Measurements from ENCODE around the gene PMF1.

DNA sequence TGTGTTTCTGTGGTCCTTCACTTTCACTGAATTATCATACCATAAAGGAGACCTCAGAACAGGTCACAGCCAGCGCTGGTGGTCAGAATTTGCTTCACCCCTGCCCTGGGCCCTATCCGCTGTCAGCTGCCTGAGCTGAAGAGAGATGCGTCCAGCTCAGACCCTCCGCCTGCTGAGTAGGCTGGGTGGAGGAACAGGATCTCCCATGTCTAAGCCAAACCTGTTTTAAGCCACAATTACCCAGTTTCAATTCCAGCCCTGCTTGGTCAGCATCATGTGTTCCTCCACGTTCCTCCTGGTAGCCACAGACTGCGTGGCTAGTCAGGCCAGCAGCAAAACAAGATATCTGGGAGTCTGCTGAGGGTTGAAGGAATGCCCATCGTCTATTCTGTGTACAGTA is 15.7 kb downstream of the PMF1 start:
- TF ChIP-seq POLR2AphosphoS5 (IDR thresholded peaks at IDR 0.05; ENCODE audit: low read depth, low read length) (no peak), TAF1 (IDR thresholded peaks at IDR 0.05; ENCODE audit: borderline replicate concordance, insufficient read depth, low read length) (no peak), SIN3A (IDR thresholded peaks at IDR 0.05; ENCODE audit: borderline replicate concordance, insufficient read depth, low read length) (no peak), FOXP2 (optimal IDR thresholded peaks at IDR 0.05; ENCODE audit: borderline replicate concordance, extremely low read depth, extremely low read length, insufficient read depth) (no peak)
- TF ChIP-seq, protein P1, sequence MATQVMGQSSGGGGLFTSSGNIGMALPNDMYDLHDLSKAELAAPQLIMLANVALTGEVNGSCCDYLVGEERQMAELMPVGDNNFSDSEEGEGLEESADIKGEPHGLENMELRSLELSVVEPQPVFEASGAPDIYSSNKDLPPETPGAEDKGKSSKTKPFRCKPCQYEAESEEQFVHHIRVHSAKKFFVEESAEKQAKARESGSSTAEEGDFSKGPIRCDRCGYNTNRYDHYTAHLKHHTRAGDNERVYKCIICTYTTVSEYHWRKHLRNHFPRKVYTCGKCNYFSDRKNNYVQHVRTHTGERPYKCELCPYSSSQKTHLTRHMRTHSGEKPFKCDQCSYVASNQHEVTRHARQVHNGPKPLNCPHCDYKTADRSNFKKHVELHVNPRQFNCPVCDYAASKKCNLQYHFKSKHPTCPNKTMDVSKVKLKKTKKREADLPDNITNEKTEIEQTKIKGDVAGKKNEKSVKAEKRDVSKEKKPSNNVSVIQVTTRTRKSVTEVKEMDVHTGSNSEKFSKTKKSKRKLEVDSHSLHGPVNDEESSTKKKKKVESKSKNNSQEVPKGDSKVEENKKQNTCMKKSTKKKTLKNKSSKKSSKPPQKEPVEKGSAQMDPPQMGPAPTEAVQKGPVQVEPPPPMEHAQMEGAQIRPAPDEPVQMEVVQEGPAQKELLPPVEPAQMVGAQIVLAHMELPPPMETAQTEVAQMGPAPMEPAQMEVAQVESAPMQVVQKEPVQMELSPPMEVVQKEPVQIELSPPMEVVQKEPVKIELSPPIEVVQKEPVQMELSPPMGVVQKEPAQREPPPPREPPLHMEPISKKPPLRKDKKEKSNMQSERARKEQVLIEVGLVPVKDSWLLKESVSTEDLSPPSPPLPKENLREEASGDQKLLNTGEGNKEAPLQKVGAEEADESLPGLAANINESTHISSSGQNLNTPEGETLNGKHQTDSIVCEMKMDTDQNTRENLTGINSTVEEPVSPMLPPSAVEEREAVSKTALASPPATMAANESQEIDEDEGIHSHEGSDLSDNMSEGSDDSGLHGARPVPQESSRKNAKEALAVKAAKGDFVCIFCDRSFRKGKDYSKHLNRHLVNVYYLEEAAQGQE (IDR thresholded peaks at IDR 0.05; ENCODE audit: insufficient read depth in 1 of 2, low read depth in 2 of 2, low read length in 2 of 2): no peak

All from PFSK-1 (cell line).